Measurements from ENCODE around the gene IKZF1.

DNA sequence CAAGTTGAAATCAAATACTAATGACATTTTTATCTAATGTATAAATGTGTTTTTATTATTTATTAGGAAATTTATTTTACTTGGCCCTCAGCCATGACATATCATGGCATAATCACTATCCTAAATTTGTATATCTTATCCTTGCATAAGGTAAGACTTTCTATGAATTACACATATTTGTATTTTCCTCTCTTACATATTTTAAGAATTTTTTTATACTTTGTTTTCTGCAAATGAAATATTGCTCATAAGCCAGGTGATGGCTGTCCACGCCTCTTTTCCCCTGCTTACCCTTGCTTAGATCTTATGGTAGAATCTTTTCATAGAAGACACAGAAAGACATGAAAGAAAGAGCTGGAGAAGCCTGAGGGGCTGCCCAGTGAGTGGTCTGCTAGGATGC is 48.2 kb downstream of the IKZF1 start:
- TF ChIP-seq, protein P1, sequence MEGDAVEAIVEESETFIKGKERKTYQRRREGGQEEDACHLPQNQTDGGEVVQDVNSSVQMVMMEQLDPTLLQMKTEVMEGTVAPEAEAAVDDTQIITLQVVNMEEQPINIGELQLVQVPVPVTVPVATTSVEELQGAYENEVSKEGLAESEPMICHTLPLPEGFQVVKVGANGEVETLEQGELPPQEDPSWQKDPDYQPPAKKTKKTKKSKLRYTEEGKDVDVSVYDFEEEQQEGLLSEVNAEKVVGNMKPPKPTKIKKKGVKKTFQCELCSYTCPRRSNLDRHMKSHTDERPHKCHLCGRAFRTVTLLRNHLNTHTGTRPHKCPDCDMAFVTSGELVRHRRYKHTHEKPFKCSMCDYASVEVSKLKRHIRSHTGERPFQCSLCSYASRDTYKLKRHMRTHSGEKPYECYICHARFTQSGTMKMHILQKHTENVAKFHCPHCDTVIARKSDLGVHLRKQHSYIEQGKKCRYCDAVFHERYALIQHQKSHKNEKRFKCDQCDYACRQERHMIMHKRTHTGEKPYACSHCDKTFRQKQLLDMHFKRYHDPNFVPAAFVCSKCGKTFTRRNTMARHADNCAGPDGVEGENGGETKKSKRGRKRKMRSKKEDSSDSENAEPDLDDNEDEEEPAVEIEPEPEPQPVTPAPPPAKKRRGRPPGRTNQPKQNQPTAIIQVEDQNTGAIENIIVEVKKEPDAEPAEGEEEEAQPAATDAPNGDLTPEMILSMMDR (IDR thresholded peaks at IDR 0.05), result no peak
- no peak for TF ChIP-seq POLR2AphosphoS5 (IDR thresholded peaks at IDR 0.05; ENCODE audit: low read depth, low read length)
